LoVo (cell line): ENCODE measurements around the gene KIF21A.

ENCODE experiments used
- DNase-seq: peaks from one replicate; pipeline ENCODE4 v3.0.0-alpha.2; 2016; ENCODE audit warnings: low spot score

Gene KIF21A

GRCh38 chr12:39389399-39390150 lies 53.3 kb downstream of the KIF21A start:
- DNase-seq, result no peak

- DNase-seq, result no peak
Observed at GRCh38 chr12:39386335-39386734, 56.6 kb downstream of the KIF21A start.

- DNase-seq, result no peak
Observed at GRCh38 chr12:39383114-39383513, 59.8 kb downstream of the KIF21A start.

- no peak for DNase-seq
Observed at GRCh38 chr12:39380090-39380489, 62.8 kb downstream of the KIF21A start.

GRCh38 chr12:39378341-39378740 lies 64.6 kb downstream of the KIF21A start:
- no peak for DNase-seq

- DNase-seq, result no peak
Observed at GRCh38 chr12:39375206-39375808, 67.6 kb downstream of the KIF21A start.

GRCh38 chr12:39372929-39373328 lies 70.0 kb downstream of the KIF21A start:
- DNase-seq, result no peak

- no peak for DNase-seq
Observed at GRCh38 chr12:39372204-39372925, 70.6 kb downstream of the KIF21A start.

- no peak for DNase-seq
Observed at GRCh38 chr12:39369756-39370155, 73.2 kb downstream of the KIF21A start.

- no peak for DNase-seq
Observed at GRCh38 chr12:39368891-39369290, 74.0 kb downstream of the KIF21A start.

- DNase-seq, result no peak
Observed at GRCh38 chr12:39368096-39368495, 74.8 kb downstream of the KIF21A start.

- DNase-seq, result no peak
Observed at GRCh38 chr12:39367494-39367893, 75.4 kb downstream of the KIF21A start.

- DNase-seq, result no peak
Observed at GRCh38 chr12:39365364-39366001, 77.4 kb downstream of the KIF21A start.

- no peak for DNase-seq
Observed at GRCh38 chr12:39364196-39364595, 78.7 kb downstream of the KIF21A start.

- no peak for DNase-seq
Observed at GRCh38 chr12:39359645-39360044, 83.3 kb downstream of the KIF21A start.

GRCh38 chr12:39357041-39357440 lies 85.9 kb downstream of the KIF21A start:
- no peak for DNase-seq

GRCh38 chr12:39355841-39356240 lies 87.1 kb downstream of the KIF21A start:
- no peak for DNase-seq

GRCh38 chr12:39354955-39355354 lies 88.0 kb downstream of the KIF21A start:
- no peak for DNase-seq

GRCh38 chr12:39352471-39353017 lies 90.4 kb downstream of the KIF21A start:
- no peak for DNase-seq

- no peak for DNase-seq
Observed at GRCh38 chr12:39351153-39351552, 91.8 kb downstream of the KIF21A start.

- DNase-seq, result no peak
Observed at GRCh38 chr12:39348941-39349626, 93.8 kb downstream of the KIF21A start.

- DNase-seq, result no peak
Observed at GRCh38 chr12:39348523-39348922, 94.4 kb downstream of the KIF21A start.
